Activated T-cell treated with anti-CD3 and anti-CD28 coated beads, Interleukin-2, amount 50 U/mL, for 72 hours (primary cell): ENCODE results near the gene SIRT2. TPM values are rescaled to one million over a fixed set of nuclear protein-coding genes. Genes with fewer than 3 reads are reported as not detected.

Experiments used
- total RNA-seq, 2 donors: library from RNA; stranded (reverse); gene quantifications; one replicate each; pipeline ENCODE4 v1.2.3, GENCODE V29; 2022

Gene SIRT2
- total RNA-seq, 2 donors from 2014 or later: 38.2 to 40.7 TPM

Other genes starting within 250 kb of the SIRT2 start
- 10 to 100 TPM in 1 of 2 donors, 1 to 10 TPM in 1; 8.3 to 15.2 TPM for gene CAPN12, start 155.1 kb downstream of the SIRT2 start, total RNA-seq
- gene LGALS7, start 126.1 kb downstream of the SIRT2 start, total RNA-seq: not detected
- not detected for gene LGALS7B, start 110.4 kb downstream of the SIRT2 start, total RNA-seq
- 1 to 10 TPM; 2.3 to 4.1 TPM for gene LGALS4, start 86.7 kb downstream of the SIRT2 start, total RNA-seq
- 100 to 1,000 TPM; 183 to 210 TPM for gene ECH1, start 67.8 kb downstream of the SIRT2 start, total RNA-seq
- 100 to 1,000 TPM; 427 to 457 TPM for gene HNRNPL, start 49.6 kb downstream of the SIRT2 start, total RNA-seq
- 100 to 1,000 TPM; 122 to 151 TPM for gene RINL, start 21.3 kb downstream of the SIRT2 start, total RNA-seq
- gene NFKBIB, start 351 bp upstream of the SIRT2 start, total RNA-seq: 10 to 100 TPM; 86.5 to 89.1 TPM
- under 1 TPM; 0.69 to 0.70 TPM for gene CCER2, start 12.6 kb upstream of the SIRT2 start, total RNA-seq
- 10 to 100 TPM; 21.1 to 30.1 TPM for gene SARS2, start 31.1 kb upstream of the SIRT2 start, total RNA-seq
- gene MRPS12, start 31.3 kb upstream of the SIRT2 start, total RNA-seq: 10 to 100 TPM; 54.8 to 57.9 TPM
- not detected for gene FBXO17, start 76.1 kb upstream of the SIRT2 start, total RNA-seq
- 1 to 10 TPM in 1 of 2 donors, under 1 TPM in 1; 0.86 to 3.7 TPM for gene FBXO27, start 132.9 kb upstream of the SIRT2 start, total RNA-seq
- not detected for gene ACP7, start 184.8 kb upstream of the SIRT2 start, total RNA-seq
- gene PAK4, start 226.2 kb upstream of the SIRT2 start, total RNA-seq: 10 to 100 TPM; 12.9 to 17.0 TPM